ENCODE results near the gene YPEL5.

DNA sequence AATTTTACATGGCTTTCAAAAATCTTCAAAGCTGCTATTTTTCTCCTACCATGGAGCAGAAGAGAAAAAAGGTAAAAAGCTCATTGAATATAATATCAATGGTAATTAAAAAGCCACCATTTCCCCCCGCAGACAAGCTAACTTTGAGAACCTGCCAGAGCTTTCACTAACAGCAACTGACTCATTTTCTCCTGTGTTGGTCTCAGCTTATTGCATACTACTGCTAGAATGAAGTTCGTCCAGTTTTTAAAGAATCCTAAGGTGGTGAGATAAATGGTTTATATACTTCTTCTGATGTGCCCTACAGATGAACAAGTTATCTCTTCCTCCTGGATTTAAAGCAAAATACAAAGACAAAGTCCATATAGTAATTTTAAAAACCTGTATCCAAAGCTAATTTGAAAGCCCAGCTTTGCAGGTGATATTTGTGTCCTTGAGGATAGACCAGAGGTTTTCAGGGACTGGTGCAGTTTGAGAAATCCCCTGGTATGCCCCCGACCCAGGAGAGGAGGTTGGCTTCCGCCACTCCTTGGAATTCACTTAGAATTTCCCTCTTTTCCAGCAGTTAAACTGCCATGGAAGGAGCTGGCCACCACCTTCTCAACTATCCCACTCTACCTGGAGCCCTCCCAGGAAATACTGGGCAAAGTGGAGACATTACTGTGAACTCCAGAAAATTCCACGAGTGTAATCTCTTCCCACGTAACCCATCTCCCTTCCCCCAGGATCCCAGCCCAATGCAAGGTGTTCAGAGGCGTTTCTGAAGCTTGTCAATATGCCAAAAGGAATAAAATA lies 17.5 kb downstream of the YPEL5 start:
- TF ChIP-seq POLR2A (IDR thresholded peaks at IDR 0.05) = no peak
- TF ChIP-seq, protein P1, sequence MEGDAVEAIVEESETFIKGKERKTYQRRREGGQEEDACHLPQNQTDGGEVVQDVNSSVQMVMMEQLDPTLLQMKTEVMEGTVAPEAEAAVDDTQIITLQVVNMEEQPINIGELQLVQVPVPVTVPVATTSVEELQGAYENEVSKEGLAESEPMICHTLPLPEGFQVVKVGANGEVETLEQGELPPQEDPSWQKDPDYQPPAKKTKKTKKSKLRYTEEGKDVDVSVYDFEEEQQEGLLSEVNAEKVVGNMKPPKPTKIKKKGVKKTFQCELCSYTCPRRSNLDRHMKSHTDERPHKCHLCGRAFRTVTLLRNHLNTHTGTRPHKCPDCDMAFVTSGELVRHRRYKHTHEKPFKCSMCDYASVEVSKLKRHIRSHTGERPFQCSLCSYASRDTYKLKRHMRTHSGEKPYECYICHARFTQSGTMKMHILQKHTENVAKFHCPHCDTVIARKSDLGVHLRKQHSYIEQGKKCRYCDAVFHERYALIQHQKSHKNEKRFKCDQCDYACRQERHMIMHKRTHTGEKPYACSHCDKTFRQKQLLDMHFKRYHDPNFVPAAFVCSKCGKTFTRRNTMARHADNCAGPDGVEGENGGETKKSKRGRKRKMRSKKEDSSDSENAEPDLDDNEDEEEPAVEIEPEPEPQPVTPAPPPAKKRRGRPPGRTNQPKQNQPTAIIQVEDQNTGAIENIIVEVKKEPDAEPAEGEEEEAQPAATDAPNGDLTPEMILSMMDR (IDR thresholded peaks at IDR 0.05) = no peak
- no peak for TF ChIP-seq EP300 (IDR thresholded peaks at IDR 0.05)

Data from ovary (tissue), 3 donors.